HG02840 (cell line): Measurements from ENCODE around the gene VASH2.
"Not testable (repeated sequence)": the region's sequence is repeated elsewhere in the genome, so short reads cannot be mapped to it uniquely, and the experiment has no call there.

Source experiments
- ATAC-seq: cut with Tn5 transposase; IDR thresholded peaks from one replicate; pipeline ENCODE4 v1.9.1; 2021; ENCODE audit warnings: mild to moderate bottlenecking, moderate library complexity, moderate number of reproducible peaks; ENCODE audit not compliant: unreplicated experiment, low FRiP score

Gene VASH2

DNA sequence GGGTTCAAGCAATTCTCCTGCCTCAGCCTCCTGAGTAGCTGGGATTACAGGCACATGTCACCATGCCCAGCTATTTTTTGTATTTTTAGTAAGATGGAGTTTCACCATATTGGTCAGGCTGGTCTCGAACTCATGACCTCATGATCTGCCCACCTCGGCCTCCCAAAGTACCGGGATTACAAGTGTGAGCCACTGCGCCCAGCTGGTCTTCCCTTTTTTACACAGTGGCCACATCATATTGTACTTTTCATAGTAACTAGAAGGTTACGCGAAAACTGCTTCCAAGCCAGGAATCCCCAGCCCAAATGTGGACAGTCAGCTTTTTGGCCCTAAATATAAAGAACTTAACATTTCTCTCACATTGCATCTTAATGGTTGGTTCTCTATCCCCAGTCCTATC is 4.2 kb downstream of the VASH2 start:
- ATAC-seq = no peak

- ATAC-seq = no peak
These were observed 4.8 kb downstream of the VASH2 start for GRCh38 chr1:212955098-212955497.

DNA sequence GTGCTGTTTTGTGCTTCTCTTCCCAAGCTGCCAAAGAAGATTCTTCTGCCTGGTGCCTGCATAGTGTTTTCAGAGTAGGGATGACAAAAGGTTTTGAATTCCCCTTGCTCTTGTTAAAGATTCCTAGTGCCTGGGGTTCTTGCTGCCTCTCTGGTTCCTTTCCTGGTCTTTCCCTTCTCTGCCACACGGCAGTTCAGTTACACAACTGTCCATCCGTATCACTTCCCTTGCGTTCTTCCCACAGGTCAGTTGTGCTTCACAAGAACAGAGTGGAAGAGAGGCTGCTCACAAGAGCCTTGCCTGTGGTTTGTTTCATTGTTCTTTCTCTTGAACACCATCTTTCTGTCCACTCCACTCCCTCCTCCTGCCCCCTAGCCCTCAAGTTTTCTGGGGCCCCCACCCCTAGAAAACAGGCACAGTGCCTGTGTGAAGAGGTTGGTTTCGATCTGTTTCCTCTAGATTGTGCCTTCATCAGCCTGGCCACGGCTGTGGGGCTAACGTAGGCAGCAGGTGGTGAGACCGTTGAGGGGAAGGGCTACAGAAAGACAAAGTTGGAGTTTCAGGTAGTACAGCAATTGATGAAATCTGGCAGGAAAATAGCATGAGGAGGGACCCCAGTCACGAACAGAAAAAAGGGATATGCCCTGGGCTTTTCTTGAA is 5.8 kb downstream of the VASH2 start:
- ATAC-seq = no peak

GRCh38 chr1:212957546-212957945 is 7.2 kb downstream of the VASH2 start:
- ATAC-seq = no peak

DNA sequence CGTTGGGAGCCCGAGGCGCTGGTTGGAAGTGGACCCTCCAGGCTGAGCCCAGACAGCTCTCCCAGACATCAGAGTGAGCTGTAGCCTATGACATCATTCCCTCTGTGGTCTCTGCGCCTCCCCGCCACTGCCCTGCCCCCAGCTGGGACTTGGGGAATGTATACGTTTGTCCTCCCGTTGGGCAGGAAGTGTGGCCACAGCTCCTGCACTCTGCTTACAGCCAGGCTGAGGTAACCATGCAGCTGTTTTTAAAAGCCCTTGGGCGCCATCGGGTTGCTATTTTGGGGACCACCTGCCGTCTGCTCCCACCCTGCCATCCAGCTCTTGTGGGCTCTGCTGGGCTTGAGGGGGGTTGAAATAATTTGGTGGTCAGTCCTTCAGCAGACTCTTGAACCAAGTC is 7.8 kb downstream of the VASH2 start:
- ATAC-seq = no peak

- ATAC-seq = peak; percentile 54
These were observed 9.2 kb downstream of the VASH2 start for GRCh38 chr1:212959266-212960220.

DNA sequence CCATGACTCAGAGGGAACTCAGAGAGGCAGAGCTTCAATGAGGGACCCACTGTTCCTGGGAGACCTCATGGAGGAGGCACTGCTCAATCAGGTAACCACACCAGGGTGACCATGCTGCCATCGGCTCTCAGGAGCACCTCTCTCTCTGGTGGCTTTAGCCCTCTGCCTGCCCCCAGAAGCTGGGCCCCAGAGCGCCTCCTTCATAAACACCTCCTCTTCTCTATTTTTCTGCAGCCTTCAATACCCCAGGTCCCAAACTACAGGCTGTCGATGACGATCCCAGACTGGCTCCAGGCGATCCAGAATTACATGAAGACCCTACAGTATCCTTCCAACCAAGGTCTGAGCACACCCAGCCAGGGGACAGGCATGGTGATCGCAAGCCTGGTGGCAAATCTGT is 10.6 kb downstream of the VASH2 start:
- ATAC-seq = no peak

GRCh38 chr1:212962509-212962908 is 12.2 kb downstream of the VASH2 start:
- no peak for ATAC-seq

DNA sequence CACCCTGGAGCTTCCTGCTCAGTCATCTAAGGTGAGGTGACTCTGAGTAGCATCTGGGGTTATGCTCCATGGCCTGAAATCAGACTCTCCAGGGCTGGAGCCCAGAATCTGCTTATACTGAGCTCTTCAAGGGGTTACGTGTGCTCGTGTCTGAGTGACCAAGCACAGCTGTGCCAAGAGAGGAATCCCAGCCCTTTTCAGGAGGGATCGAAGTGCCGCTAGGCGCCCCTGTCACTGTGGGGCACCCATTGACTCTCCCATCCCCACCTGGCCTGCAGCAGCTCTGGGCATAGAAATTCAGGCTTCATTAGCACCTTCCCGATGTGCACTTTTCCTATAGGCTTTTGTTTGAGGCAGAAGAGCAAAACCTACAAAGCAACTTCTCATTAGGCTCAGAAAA is 13.8 kb downstream of the VASH2 start:
- ATAC-seq = no peak

DNA sequence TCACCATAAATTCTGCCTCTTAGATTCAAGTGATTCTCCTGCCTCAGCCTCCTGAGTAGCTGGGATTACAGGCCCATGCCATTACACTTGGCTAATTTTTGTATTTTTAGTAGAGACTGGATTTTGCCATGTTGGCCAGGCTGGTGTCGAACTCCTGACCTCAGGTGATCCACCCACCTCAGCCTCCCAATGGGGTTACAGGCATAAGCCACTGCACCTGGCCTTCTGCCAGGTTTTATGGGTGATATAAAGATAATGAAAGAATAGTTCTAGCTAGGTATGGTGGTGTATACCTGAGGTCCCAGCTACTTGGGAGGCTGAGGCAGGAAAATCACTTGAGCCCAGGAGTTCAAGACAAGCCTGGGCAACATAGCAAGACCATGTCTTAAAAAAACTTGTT is 14.7 kb downstream of the VASH2 start:
- ATAC-seq = not testable (repeated sequence)

DNA sequence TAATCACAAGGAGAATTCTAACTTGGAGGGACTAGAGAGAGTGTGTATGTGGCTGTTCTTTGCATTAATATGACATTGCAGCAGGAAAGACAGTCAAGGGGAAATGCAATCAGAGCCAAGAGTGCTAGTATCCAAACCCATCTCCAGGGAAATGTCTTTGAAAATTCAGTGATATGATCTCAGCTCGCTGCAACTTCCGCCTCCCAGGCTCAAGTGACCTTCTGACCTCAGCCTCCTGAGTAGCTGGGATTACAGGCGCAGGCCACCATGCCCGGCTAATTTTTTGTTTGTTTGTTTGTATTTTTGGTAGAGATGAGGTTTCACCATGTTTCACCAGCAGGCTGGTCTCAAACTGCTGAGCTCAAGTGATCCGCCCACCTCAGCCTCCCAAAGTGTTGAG is 16.3 kb downstream of the VASH2 start:
- no peak for ATAC-seq

DNA sequence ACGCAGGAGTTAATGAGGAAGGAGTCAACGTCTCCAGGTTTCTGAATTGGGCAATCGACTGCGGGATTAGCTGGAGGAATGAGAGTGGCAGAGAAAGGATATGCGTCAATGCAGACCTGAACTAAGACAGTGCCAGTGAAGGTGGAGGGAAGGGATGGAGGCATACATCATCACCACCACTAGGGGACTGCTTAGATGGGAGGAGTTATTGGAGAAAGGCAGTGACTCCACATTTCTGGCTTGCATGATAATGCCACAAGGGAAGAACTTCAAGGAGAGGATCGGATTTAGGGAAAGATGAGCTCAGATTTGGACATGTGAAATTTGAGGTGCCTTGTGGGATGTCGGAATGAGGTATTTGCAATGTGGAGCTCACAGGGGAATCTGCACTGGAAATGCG is 17.5 kb downstream of the VASH2 start:
- no peak for ATAC-seq

- ATAC-seq = no peak
These were observed 18.1 kb downstream of the VASH2 start for GRCh38 chr1:212968368-212968863.

GRCh38 chr1:212970085-212970484 is 19.7 kb downstream of the VASH2 start:
- no peak for ATAC-seq

GRCh38 chr1:212971312-212971711 is 21.0 kb downstream of the VASH2 start:
- ATAC-seq = no peak

- ATAC-seq = no peak
These were observed 23.1 kb downstream of the VASH2 start for GRCh38 chr1:212973426-212973825.

DNA sequence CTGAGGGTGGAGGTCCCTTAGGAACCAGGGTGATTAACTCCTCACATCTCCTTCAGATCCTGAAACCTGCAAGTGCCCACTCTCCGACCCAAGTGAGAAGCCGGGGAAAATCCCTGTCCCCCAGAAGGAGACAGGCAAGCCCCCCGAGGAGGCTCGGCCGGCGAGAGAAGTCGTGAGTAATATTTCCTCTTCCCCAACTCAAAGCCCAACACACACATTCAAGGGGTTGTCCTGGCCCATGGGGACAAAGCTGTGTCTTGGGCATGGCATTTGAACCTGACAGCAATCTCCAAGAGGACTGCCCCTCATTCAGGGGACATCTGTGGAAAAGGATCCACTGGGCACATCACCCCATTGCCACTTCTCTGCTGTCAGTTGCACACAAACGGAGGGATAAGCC is 23.6 kb downstream of the VASH2 start:
- ATAC-seq = no peak

DNA sequence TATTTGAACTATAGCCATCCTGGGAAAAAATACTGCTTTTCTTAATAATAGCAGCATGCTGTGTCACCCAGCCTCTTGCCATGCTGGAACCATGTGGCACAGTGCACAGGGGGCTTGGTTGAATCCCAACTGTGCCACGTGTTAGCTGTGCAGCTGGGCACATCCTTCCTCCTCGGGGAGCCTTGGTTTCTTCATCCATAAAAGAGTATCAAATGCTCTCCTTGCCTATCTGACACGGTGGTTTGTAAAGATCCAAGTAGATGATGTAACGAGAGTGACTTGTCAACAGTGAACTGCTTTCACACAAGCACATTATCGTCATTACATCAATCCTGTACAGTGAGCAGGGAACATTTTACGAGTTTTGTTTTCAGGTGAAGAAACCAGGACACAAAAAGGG is 24.4 kb downstream of the VASH2 start:
- ATAC-seq = no peak

DNA sequence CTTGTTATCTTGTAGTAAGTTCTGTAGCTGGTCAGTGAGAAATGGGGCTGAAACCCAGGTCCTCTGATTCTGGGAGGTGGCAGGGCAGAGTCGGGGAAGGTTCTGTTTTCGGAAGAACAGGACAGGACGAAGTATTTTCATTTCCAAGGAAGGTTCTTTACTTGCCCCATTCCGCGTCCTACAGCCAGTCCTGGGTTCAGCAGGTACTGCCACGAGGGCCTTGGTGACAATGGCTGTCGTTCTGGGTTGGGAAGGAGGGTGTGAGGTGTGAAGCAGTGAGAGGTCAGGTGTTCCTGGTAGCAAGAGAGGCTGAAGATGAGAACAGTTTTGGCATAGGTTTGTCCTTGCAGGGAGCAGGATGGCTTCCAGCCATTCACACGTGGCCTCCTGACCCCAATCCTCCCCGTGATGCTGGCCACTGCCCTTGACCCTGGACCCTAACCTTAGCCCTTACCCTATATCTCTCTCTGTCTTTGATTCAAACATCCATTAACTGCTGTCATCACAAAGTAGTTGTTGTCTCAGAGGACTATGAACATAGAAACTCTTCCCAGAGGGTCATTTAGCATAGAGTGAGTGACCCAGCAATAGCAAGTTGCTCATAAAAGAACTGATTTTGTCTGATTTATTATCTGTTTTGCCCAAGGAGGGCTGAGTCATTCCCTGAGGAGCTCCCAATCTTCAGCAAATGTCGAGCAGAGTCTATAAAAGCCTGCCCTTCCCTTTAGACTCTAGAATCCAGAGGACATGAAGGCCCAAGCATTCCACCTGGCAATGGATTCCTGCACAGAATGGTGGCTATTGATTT is 25.0 kb downstream of the VASH2 start:
- ATAC-seq = no peak

GRCh38 chr1:212976586-212976985 is 26.2 kb downstream of the VASH2 start:
- no peak for ATAC-seq
